Measurements from ENCODE around the gene SCN5A. TPM values are rescaled to one million over a fixed set of nuclear protein-coding genes. Genes with fewer than 3 reads are reported as not detected.

The SCN5A gene
- polyA plus RNA-seq, 1 donor (not counting 4 experiments of a cell fraction or from before 2014, with no cell fraction given): 0.26 TPM

DNA sequence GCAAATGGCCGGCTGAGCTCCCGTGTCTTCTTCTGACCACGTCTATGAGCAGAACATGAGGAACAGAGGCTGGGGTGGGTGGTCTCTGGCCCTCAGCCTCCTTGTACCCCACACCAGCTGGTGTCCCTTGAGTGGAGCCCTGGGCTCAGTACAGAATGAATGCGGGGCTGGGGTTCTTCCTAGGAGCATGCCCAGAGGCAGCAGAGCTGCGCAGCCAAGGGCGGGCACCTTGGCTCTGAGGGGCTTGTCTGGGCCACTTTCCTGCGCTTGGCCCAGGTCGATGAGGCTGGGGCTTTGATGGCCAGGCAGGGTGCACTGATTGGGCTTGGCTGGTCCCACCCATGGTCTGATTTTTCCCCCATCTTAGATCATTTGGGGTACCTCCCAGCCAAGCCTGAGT is 6.4 kb downstream of the SCN5A start:
- TF ChIP-seq EZH2 (IDR thresholded peaks at IDR 0.05; ENCODE audit: low read length): no peak
- TF ChIP-seq, protein P1, sequence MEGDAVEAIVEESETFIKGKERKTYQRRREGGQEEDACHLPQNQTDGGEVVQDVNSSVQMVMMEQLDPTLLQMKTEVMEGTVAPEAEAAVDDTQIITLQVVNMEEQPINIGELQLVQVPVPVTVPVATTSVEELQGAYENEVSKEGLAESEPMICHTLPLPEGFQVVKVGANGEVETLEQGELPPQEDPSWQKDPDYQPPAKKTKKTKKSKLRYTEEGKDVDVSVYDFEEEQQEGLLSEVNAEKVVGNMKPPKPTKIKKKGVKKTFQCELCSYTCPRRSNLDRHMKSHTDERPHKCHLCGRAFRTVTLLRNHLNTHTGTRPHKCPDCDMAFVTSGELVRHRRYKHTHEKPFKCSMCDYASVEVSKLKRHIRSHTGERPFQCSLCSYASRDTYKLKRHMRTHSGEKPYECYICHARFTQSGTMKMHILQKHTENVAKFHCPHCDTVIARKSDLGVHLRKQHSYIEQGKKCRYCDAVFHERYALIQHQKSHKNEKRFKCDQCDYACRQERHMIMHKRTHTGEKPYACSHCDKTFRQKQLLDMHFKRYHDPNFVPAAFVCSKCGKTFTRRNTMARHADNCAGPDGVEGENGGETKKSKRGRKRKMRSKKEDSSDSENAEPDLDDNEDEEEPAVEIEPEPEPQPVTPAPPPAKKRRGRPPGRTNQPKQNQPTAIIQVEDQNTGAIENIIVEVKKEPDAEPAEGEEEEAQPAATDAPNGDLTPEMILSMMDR (optimal IDR thresholded peaks at IDR 0.05 in 1 of 3, IDR thresholded peaks at IDR 0.05 in 1 of 3, conservative IDR thresholded peaks at IDR 0.05 in 1 of 3; ENCODE audit: extremely low read depth in 1 of 3, insufficient read depth in 2 of 3, low read length in 3 of 3): no peak
- dilution Hi-C loops (cut with MboI; ENCODE audit: extremely low pct_ligation_motif_present, low sequenced_read_pairs): no loop called here
- no peaks in the 10 kb centered on the region for H3K79me2 ChIP-seq (ENCODE audit: control insufficient read depth, insufficient read depth, low read length)
- H3K4me2 ChIP-seq (ENCODE audit: control insufficient read depth, extremely low read depth, insufficient read depth, low read depth, low read length): no peak overlapping the region
- no peaks in the 10 kb centered on the region for H4K20me1 ChIP-seq (ENCODE audit: control insufficient read depth, extremely low read depth, insufficient read depth, low read length)
- no peak overlapping the region for H3K27ac ChIP-seq (ENCODE audit: control insufficient read depth, insufficient read depth, low read length)
- H3K27me3 ChIP-seq (ENCODE audit: control insufficient read depth, extremely low read depth, insufficient read depth, low read length): peaks cover 25% of the 10 kb centered on the region
- no peaks in the 10 kb centered on the region for H3K9me3 ChIP-seq (ENCODE audit: control insufficient read depth, low read depth, low read length)
- H3K9ac ChIP-seq (ENCODE audit: control insufficient read depth, extremely low read depth, insufficient read depth, low read length): no peak overlapping the region
- H2AFZ ChIP-seq (ENCODE audit: control insufficient read depth, low read length): no peak overlapping the region
- FAIRE-seq (no peak), DNase-seq (ENCODE audit: low read depth, low spot score) (no peak)
- no peaks in the 10 kb centered on the region for H3K36me3 ChIP-seq (ENCODE audit: control insufficient read depth in 2 of 2, extremely low read depth in 1 of 2, insufficient read depth in 2 of 2, low read length in 2 of 2)
- H3K4me1 ChIP-seq (ENCODE audit: control insufficient read depth, extremely low read depth, insufficient read depth, low read length): no peaks in the 10 kb centered on the region
- no peaks in the 10 kb centered on the region for H3K9me1 ChIP-seq (ENCODE audit: control insufficient read depth, extremely low read depth, insufficient read depth, low read length)
- no peak overlapping the region for H3K4me3 ChIP-seq (ENCODE audit: control insufficient read depth in 2 of 3, extremely low read depth in 1 of 3, insufficient read depth in 2 of 3, low read depth in 1 of 3, low read length in 3 of 3)

GRCh38 chr3:38641461-38642110 is 7.9 kb downstream of the SCN5A start:
- peaks cover 18% of the 10 kb centered on the region for H3K27me3 ChIP-seq (ENCODE audit: control insufficient read depth, extremely low read depth, insufficient read depth, low read length)
- no peaks in the 10 kb centered on the region for H3K9me1 ChIP-seq (ENCODE audit: control insufficient read depth, extremely low read depth, insufficient read depth, low read length)
- H3K9ac ChIP-seq (ENCODE audit: control insufficient read depth, extremely low read depth, insufficient read depth, low read length): no peak overlapping the region
- no peaks in the 10 kb centered on the region for H3K9me3 ChIP-seq (ENCODE audit: control insufficient read depth, low read depth, low read length)
- DNase-seq (ENCODE audit: low read depth, low spot score) (no peak), FAIRE-seq (no peak)
- no peaks in the 10 kb centered on the region for H3K36me3 ChIP-seq (ENCODE audit: control insufficient read depth in 2 of 2, extremely low read depth in 1 of 2, insufficient read depth in 2 of 2, low read length in 2 of 2)
- no peak overlapping the region for H3K4me3 ChIP-seq (ENCODE audit: control insufficient read depth in 2 of 3, extremely low read depth in 1 of 3, insufficient read depth in 2 of 3, low read depth in 1 of 3, low read length in 3 of 3)
- no peak for TF ChIP-seq EZH2 (IDR thresholded peaks at IDR 0.05; ENCODE audit: low read length)
- TF ChIP-seq, protein P1 (optimal IDR thresholded peaks at IDR 0.05 in 1 of 3, IDR thresholded peaks at IDR 0.05 in 1 of 3, conservative IDR thresholded peaks at IDR 0.05 in 1 of 3; ENCODE audit: extremely low read depth in 1 of 3, insufficient read depth in 2 of 3, low read length in 3 of 3): no peak
- no peak overlapping the region for H3K27ac ChIP-seq (ENCODE audit: control insufficient read depth, insufficient read depth, low read length)
- no peak overlapping the region for H3K4me2 ChIP-seq (ENCODE audit: control insufficient read depth, extremely low read depth, insufficient read depth, low read depth, low read length)
- H3K79me2 ChIP-seq (ENCODE audit: control insufficient read depth, insufficient read depth, low read length): no peaks in the 10 kb centered on the region
- no peaks in the 10 kb centered on the region for H4K20me1 ChIP-seq (ENCODE audit: control insufficient read depth, extremely low read depth, insufficient read depth, low read length)
- H3K4me1 ChIP-seq (ENCODE audit: control insufficient read depth, extremely low read depth, insufficient read depth, low read length): no peaks in the 10 kb centered on the region
- H2AFZ ChIP-seq (ENCODE audit: control insufficient read depth, low read length): no peak overlapping the region
- dilution Hi-C loops (cut with MboI; ENCODE audit: extremely low pct_ligation_motif_present, low sequenced_read_pairs): no loop called here
